HCT116 (cell line): ENCODE data around the gene IFNA2. TPM values are rescaled to one million over a fixed set of nuclear protein-coding genes. Genes with fewer than 3 reads are reported as not detected.

Experiments
- ATAC-seq: fragments of 200-7000 bp; cut with Tn5 transposase; 2 replicates; pipeline ENCODE4 v1.9.1; 2020; ENCODE audit warnings: mild to moderate bottlenecking, moderate library complexity
- BruUV-seq: library from RNA; stranded (reverse); fragments of 400-500 nt; replicated peaks from 2 replicates; lab custom pipeline; 2021; lab: Mats Ljungman, UMichigan
- CTCF ChIA-PET: fragments of 300-600 bp; sonication (Branson Sonifier 250); formaldehyde crosslinking; loops from one replicate; lab custom pipeline; 2021; ENCODE audit warnings: antibody characterized with exemption; lab: Charles Lee
- POLR2A ChIA-PET: fragments of 300-600, 350-600 bp; sonication (Branson Sonifier 250); formaldehyde crosslinking; loops from one replicate; lab custom pipeline; 2021; ENCODE audit warnings: antibody characterized with exemption; lab: Charles Lee
- RAD21 ChIA-PET, 2 experiments: fragments of 300-600 bp; sonication (Branson Sonifier 250); formaldehyde crosslinking; loops; one replicate each; lab custom pipeline; 2023; ENCODE audit warnings: low total read pairs in 2 of 2; ENCODE audit not compliant: uncharacterized antibody in 2 of 2, unreplicated experiment in 2 of 2, low non-redundant PET in 1 of 2; lab: Charles Lee
- DNase-seq: peaks from one replicate; pipeline ENCODE4 v3.0.0-alpha.2; 2010; ENCODE audit warnings: low read depth, low spot score
- H2AFZ ChIP-seq: fragments of 200-600 bp; shearing (Covaris generic), sonication (generic); 2 replicates; pipeline ENCODE4 v1.6.1; 2017; ENCODE audit warnings: low read depth, mixed run types, mixed read lengths, antibody characterized with exemption, low read length; ENCODE audit not compliant: poor library complexity, severe bottlenecking
- H3K27ac ChIP-seq: 2 replicates; pipeline ENCODE4 v1.5.1; 2012; ENCODE audit warnings: low read depth, low read length
- H3K27me3 ChIP-seq: fragments of 200-600 bp; sonication (generic); 2 replicates; pipeline ENCODE4 v1.6.1; 2016; ENCODE audit warnings: mixed run types, low read length, mixed read lengths; ENCODE audit not compliant: insufficient read depth
- H3K36me3 ChIP-seq, 2 experiments: fragments of 200-500 bp in 1 of 2; fragments of 200-600 bp in 1 of 2; sonication (Bioruptor generic) in 1 of 2; sonication (generic) in 1 of 2; 2 replicates each; pipeline versions ENCODE4 v1.5.1 to v1.6.1; 2014 to 2016; ENCODE audit warnings: low read length in 2 of 2, inconsistent platforms in 1 of 2, mixed read lengths in 1 of 2, mixed run types in 1 of 2; ENCODE audit not compliant: insufficient read depth in 2 of 2, control insufficient read depth in 1 of 2
- H3K4me1 ChIP-seq, 2 experiments: fragments of 200-600 bp in 1 of 2; sonication (generic) in 1 of 2; 2 replicates each; pipeline versions ENCODE4 v1.5.1 to v1.6.1; 2012 to 2017; ENCODE audit warnings: low read length in 2 of 2, inconsistent platforms in 1 of 2, mild to moderate bottlenecking in 1 of 2, mixed read lengths in 1 of 2, mixed run types in 1 of 2, moderate library complexity in 1 of 2; ENCODE audit not compliant: insufficient read depth in 2 of 2, control insufficient read depth in 1 of 2
- H3K4me2 ChIP-seq: fragments of 200-600 bp; sonication (generic); 2 replicates; pipeline ENCODE4 v1.6.1; 2017; ENCODE audit warnings: mixed run types, low read length, mixed read lengths
- H3K4me3 ChIP-seq, 2 experiments: fragments of 200-600 bp in 1 of 2; sonication (generic) in 1 of 2; replicated peaks in 1 of 2; 2 replicates each; pipeline ENCODE4 v1.5.1; 2011 to 2016; ENCODE audit warnings: low read length in 2 of 2, control low read depth in 1 of 2, low read depth in 1 of 2, mild to moderate bottlenecking in 1 of 2, mixed read lengths in 1 of 2, mixed run types in 1 of 2
- H3K79me2 ChIP-seq: fragments of 200-600 bp; sonication (generic); 2 replicates; pipeline ENCODE4 v1.6.1; 2017; ENCODE audit warnings: mild to moderate bottlenecking, mixed run types, low read length, moderate library complexity, mixed read lengths; ENCODE audit not compliant: insufficient read depth
- H3K9ac ChIP-seq: fragments of 200-600 bp; sonication (generic); 2 replicates; pipeline ENCODE4 v1.6.1; 2016; ENCODE audit warnings: low read length, mixed read lengths
- H3K9me2 ChIP-seq: fragments of 200-600 bp; sonication (generic), shearing (Covaris generic); 2 replicates; pipeline ENCODE4 v1.6.1; 2017; ENCODE audit warnings: mixed run types, mild to moderate bottlenecking, moderate library complexity; ENCODE audit not compliant: insufficient read depth
- H3K9me3 ChIP-seq, 2 experiments: fragments of 200-500 bp in 1 of 2; fragments of 200-600 bp in 1 of 2; sonication (Bioruptor generic) in 1 of 2; sonication (generic) in 1 of 2; 2 replicates each; pipeline ENCODE4 v1.6.1; 2014 to 2017; ENCODE audit warnings: low read length in 2 of 2, mixed read lengths in 2 of 2, inconsistent platforms in 1 of 2, low read depth in 1 of 2, mild to moderate bottlenecking in 1 of 2, mixed run types in 1 of 2, moderate library complexity in 1 of 2; ENCODE audit not compliant: control insufficient read depth in 1 of 2, insufficient read depth in 1 of 2
- H4K20me1 ChIP-seq: fragments of 200-600 bp; sonication (generic), shearing (Covaris generic); 2 replicates; pipeline ENCODE4 v1.6.1; 2017; ENCODE audit warnings: mixed run types, mild to moderate bottlenecking, moderate library complexity; ENCODE audit not compliant: insufficient read depth
- CBX3 ChIP-seq: IDR thresholded peaks from 2 replicates; pipeline ENCODE4 v1.6.1; 2012; ENCODE audit warnings: low read depth
- CEBPB ChIP-seq: IDR thresholded peaks from 2 replicates; pipeline ENCODE4 v1.6.1; 2012; ENCODE audit warnings: low read depth
- EGR1 ChIP-seq: IDR thresholded peaks from 2 replicates; pipeline ENCODE4 v1.6.1; 2012; ENCODE audit warnings: low read depth
- ELF1 ChIP-seq: IDR thresholded peaks from 2 replicates; pipeline ENCODE4 v1.6.1; 2012; ENCODE audit warnings: low read depth, borderline replicate concordance
- EZH2 ChIP-seq: fragments of 200-600 bp; sonication (generic); IDR thresholded peaks from 2 replicates; pipeline ENCODE4 v1.6.1; 2017; ENCODE audit warnings: antibody characterized with exemption, mixed run types
- EZH2phosphoT487 ChIP-seq: fragments of 200-600 bp; IDR thresholded peaks from 2 replicates; pipeline ENCODE4 v1.6.1; 2018; ENCODE audit warnings: antibody characterized with exemption, borderline replicate concordance
- FOSL1 ChIP-seq: IDR thresholded peaks from 2 replicates; pipeline ENCODE4 v1.6.1; 2012; ENCODE audit warnings: low read depth
- JUND ChIP-seq: IDR thresholded peaks from 2 replicates; pipeline ENCODE4 v1.6.1; 2012
- POLR2AphosphoS5 ChIP-seq: IDR thresholded peaks from 2 replicates; pipeline ENCODE4 v1.6.1; 2011; ENCODE audit warnings: mild to moderate bottlenecking, low read depth, low read length, moderate library complexity
- RAD21 ChIP-seq: IDR thresholded peaks from 2 replicates; pipeline ENCODE4 v1.6.1; 2012; ENCODE audit warnings: low read depth, mild to moderate bottlenecking
- SP1 ChIP-seq: IDR thresholded peaks from 2 replicates; pipeline ENCODE4 v1.6.1; 2012; ENCODE audit warnings: low read depth
- SRF ChIP-seq: IDR thresholded peaks from 2 replicates; pipeline ENCODE4 v1.6.1; 2012; ENCODE audit warnings: low read depth
- TCF7L2 ChIP-seq: IDR thresholded peaks from 2 replicates; pipeline ENCODE4 v1.7.0; 2011; ENCODE audit warnings: borderline replicate concordance, inconsistent platforms; ENCODE audit not compliant: insufficient read depth, insufficient read length; ENCODE audit errors: extremely low read depth
- YY1 ChIP-seq: IDR thresholded peaks from 2 replicates; pipeline ENCODE4 v1.6.1; 2011; ENCODE audit warnings: low read length, low read depth, moderate library complexity, mild to moderate bottlenecking; ENCODE audit not compliant: insufficient replicate concordance; ENCODE audit errors: extremely low read depth
- ZFX ChIP-seq: fragments of 450-650 bp; IDR thresholded peaks from 2 replicates; pipeline ENCODE4 v1.6.1; 2017
- ZNF274 ChIP-seq: fragments of 200-500 bp; sonication (Bioruptor generic); IDR thresholded peaks from 2 replicates; pipeline ENCODE4 v1.6.1; 2014; ENCODE audit warnings: mild to moderate bottlenecking, low read depth, low read length, inconsistent platforms
- intact Hi-C: fragments of 100-400 bp; cut with micrococcal nuclease; formaldehyde crosslinking; loops from 2 replicates; pipeline ENCODE4 v1.10.0; 2022
- total RNA-seq: library from RNA; stranded (reverse); gene quantifications from one replicate; pipeline ENCODE4 v1.2.1, GENCODE V29; 2021; ENCODE audit not compliant: unreplicated experiment
- TF ChIP-seq, protein P1 (sequence below), 3 experiments: fragments of 200-600 bp in 1 of 3; sonication (generic) in 1 of 3; IDR thresholded peaks in 2 of 3; conservative IDR thresholded peaks in 1 of 3; 2 replicates each; pipeline ENCODE4 v1.5.1; 2012 to 2017; ENCODE audit warnings: low read depth in 2 of 3, low read length in 2 of 3, antibody characterized with exemption in 1 of 3, borderline replicate concordance in 1 of 3, control low read depth in 1 of 3, mild to moderate bottlenecking in 1 of 3, mixed read lengths in 1 of 3, mixed run types in 1 of 3, moderate library complexity in 1 of 3; ENCODE audit not compliant: insufficient read depth in 1 of 3
- TF ChIP-seq, protein P2 (sequence below): IDR thresholded peaks from 2 replicates; pipeline ENCODE4 v1.6.1; 2012; ENCODE audit warnings: low read depth
- TF ChIP-seq, protein P3 (sequence below): IDR thresholded peaks from 2 replicates; pipeline ENCODE4 v1.6.1; 2011; ENCODE audit warnings: mild to moderate bottlenecking, low read length, moderate library complexity; ENCODE audit not compliant: insufficient replicate concordance; ENCODE audit errors: extremely low read depth

The IFNA2 gene
- total RNA-seq, 1 experiment from 2014 or later: not detected

DNA sequence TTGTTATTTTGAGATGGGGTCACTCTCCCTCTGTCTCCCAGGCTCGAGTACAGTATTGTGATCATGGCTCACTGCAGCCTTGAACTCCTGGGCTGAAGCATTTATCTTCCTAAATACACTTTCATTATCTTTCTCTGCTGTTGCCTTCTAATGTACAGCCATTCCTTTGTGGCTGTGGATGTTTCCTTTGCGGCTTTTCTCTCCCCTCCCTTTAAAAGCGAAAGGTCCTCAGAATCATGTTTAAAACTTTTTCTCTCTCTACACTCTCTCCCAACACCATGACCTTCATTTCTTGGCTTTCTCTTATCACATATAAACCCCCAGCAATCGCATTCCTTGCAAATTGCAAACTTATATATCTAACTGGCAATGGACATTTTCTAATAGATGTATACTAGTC, 1.6 kb downstream of the IFNA2 start:
- intact Hi-C loops: no loop called here
- no peak for ATAC-seq
- ChIA-PET RAD21 (no interaction called here), CTCF (no interaction called here), POLR2A (no interaction called here)
- Histone ChIP-seq H3K4me3 (no peak overlapping the region), H4K20me1 (no peaks in the 10 kb centered on the region), H3K79me2 (no peaks in the 10 kb centered on the region), H3K4me2 (no peak overlapping the region), H3K9me2 (no peaks in the 10 kb centered on the region), H3K27me3 (no peaks in the 10 kb centered on the region), H3K9ac (no peak overlapping the region), H3K4me1 (no peaks in the 10 kb centered on the region), H3K9me3 (no peaks in the 10 kb centered on the region), H3K27ac (no peak overlapping the region), H2AFZ (no peak overlapping the region), H3K36me3 (no peaks in the 10 kb centered on the region)
- no TSS peak for BruUV-seq
- no peak for DNase-seq
- TF ChIP-seq EZH2 (no peak), JUND (no peak), ZNF274 (no peak), SP1 (no peak), YY1 (no peak), CEBPB (no peak), TCF7L2 (no peak), EGR1 (no peak), SRF (no peak), CBX3 (no peak), ELF1 (no peak), EZH2phosphoT487 (no peak), ZFX (no peak), RAD21 (no peak), POLR2AphosphoS5 (no peak), FOSL1 (no peak)
- TF ChIP-seq, protein P1, sequence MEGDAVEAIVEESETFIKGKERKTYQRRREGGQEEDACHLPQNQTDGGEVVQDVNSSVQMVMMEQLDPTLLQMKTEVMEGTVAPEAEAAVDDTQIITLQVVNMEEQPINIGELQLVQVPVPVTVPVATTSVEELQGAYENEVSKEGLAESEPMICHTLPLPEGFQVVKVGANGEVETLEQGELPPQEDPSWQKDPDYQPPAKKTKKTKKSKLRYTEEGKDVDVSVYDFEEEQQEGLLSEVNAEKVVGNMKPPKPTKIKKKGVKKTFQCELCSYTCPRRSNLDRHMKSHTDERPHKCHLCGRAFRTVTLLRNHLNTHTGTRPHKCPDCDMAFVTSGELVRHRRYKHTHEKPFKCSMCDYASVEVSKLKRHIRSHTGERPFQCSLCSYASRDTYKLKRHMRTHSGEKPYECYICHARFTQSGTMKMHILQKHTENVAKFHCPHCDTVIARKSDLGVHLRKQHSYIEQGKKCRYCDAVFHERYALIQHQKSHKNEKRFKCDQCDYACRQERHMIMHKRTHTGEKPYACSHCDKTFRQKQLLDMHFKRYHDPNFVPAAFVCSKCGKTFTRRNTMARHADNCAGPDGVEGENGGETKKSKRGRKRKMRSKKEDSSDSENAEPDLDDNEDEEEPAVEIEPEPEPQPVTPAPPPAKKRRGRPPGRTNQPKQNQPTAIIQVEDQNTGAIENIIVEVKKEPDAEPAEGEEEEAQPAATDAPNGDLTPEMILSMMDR (IDR thresholded peaks at IDR 0.05 in 2 of 3, conservative IDR thresholded peaks at IDR 0.05 in 1 of 3; ENCODE audit: borderline replicate concordance in 1 of 3, insufficient read depth in 1 of 3, low read depth in 2 of 3, low read length in 2 of 3): no peak
- TF ChIP-seq, protein P2, sequence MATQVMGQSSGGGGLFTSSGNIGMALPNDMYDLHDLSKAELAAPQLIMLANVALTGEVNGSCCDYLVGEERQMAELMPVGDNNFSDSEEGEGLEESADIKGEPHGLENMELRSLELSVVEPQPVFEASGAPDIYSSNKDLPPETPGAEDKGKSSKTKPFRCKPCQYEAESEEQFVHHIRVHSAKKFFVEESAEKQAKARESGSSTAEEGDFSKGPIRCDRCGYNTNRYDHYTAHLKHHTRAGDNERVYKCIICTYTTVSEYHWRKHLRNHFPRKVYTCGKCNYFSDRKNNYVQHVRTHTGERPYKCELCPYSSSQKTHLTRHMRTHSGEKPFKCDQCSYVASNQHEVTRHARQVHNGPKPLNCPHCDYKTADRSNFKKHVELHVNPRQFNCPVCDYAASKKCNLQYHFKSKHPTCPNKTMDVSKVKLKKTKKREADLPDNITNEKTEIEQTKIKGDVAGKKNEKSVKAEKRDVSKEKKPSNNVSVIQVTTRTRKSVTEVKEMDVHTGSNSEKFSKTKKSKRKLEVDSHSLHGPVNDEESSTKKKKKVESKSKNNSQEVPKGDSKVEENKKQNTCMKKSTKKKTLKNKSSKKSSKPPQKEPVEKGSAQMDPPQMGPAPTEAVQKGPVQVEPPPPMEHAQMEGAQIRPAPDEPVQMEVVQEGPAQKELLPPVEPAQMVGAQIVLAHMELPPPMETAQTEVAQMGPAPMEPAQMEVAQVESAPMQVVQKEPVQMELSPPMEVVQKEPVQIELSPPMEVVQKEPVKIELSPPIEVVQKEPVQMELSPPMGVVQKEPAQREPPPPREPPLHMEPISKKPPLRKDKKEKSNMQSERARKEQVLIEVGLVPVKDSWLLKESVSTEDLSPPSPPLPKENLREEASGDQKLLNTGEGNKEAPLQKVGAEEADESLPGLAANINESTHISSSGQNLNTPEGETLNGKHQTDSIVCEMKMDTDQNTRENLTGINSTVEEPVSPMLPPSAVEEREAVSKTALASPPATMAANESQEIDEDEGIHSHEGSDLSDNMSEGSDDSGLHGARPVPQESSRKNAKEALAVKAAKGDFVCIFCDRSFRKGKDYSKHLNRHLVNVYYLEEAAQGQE: no peak
- TF ChIP-seq, protein P3, sequence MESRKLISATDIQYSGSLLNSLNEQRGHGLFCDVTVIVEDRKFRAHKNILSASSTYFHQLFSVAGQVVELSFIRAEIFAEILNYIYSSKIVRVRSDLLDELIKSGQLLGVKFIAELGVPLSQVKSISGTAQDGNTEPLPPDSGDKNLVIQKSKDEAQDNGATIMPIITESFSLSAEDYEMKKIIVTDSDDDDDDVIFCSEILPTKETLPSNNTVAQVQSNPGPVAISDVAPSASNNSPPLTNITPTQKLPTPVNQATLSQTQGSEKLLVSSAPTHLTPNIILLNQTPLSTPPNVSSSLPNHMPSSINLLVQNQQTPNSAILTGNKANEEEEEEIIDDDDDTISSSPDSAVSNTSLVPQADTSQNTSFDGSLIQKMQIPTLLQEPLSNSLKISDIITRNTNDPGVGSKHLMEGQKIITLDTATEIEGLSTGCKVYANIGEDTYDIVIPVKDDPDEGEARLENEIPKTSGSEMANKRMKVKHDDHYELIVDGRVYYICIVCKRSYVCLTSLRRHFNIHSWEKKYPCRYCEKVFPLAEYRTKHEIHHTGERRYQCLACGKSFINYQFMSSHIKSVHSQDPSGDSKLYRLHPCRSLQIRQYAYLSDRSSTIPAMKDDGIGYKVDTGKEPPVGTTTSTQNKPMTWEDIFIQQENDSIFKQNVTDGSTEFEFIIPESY: no peak
